Neutrophil (primary cell): ENCODE data around the gene GSK3A.

ENCODE experiments used
- H3K27ac ChIP-seq: fragments of 200-600 bp; sonication (generic); 2 replicates; pipeline ENCODE4 v1.5.1; 2016; ENCODE audit warnings: mild to moderate bottlenecking, moderate library complexity
- H3K27me3 ChIP-seq: fragments of 200-600 bp; sonication (generic); 2 replicates; pipeline ENCODE4 v1.6.0; 2016; ENCODE audit warnings: mild to moderate bottlenecking
- H3K36me3 ChIP-seq: fragments of 200-600 bp; sonication (generic); 2 replicates; pipeline ENCODE4 v1.5.1; 2017
- H3K4me1 ChIP-seq, 2 experiments: fragments of 200-600 bp in 1 of 2; sonication (generic) in 1 of 2; 1 replicate in 1 of 2; 2 replicates in 1 of 2; pipeline versions ENCODE4 v1.5.1 to v1.6.1; 2013 to 2016; ENCODE audit warnings: low read depth in 1 of 2, low read length in 1 of 2, mild to moderate bottlenecking in 1 of 2, moderate library complexity in 1 of 2; ENCODE audit not compliant: control insufficient read depth in 1 of 2, insufficient read depth in 1 of 2
- H3K4me3 ChIP-seq, 2 experiments: fragments of 200-600 bp in 1 of 2; sonication (generic) in 1 of 2; 1 replicate in 1 of 2; 2 replicates in 1 of 2; pipeline ENCODE4 v1.5.1; 2013 to 2016; ENCODE audit warnings: low read depth in 1 of 2, low read length in 1 of 2, mild to moderate bottlenecking in 1 of 2, moderate library complexity in 1 of 2
- H3K9me3 ChIP-seq: fragments of 200-600 bp; sonication (generic); 2 replicates; pipeline ENCODE4 v1.5.1; 2016
- CTCF ChIP-seq: fragments of 200-600 bp; sonication (generic); IDR thresholded peaks from 2 replicates; pipeline ENCODE4 v1.5.1; 2016; ENCODE audit warnings: antibody characterized with exemption

Gene GSK3A

GRCh38 chr19:42288881-42289555 is 46.6 kb upstream of the GSK3A start:
- H3K4me1 ChIP-seq: peaks cover 21% of the 10 kb centered on the region in 2 experiments
- no peaks in the 10 kb centered on the region for H3K27me3 ChIP-seq
- H3K9me3 ChIP-seq: no peaks in the 10 kb centered on the region
- H3K36me3 ChIP-seq: peaks cover 75% of the 10 kb centered on the region
- no peak overlapping the region for H3K4me3 ChIP-seq
- TF ChIP-seq CTCF: no peak
- H3K27ac ChIP-seq: no peak overlapping the region

GRCh38 chr19:42288387-42288786 is 46.0 kb upstream of the GSK3A start:
- Histone ChIP-seq H3K36me3 (peaks cover 68% of the 10 kb centered on the region), H3K9me3 (no peaks in the 10 kb centered on the region), H3K4me3 (no peak overlapping the region), H3K27ac (peak overlapping the region; percentile 33), H3K4me1 (peaks cover 22% of the 10 kb centered on the region in 2 experiments), H3K27me3 (no peaks in the 10 kb centered on the region)
- no peak for TF ChIP-seq CTCF

GRCh38 chr19:42287827-42288107 is 45.4 kb upstream of the GSK3A start:
- H3K4me1 ChIP-seq: peaks cover 28 to 29% of the 10 kb centered on the region in 2 experiments

GRCh38 chr19:42287017-42287826 is 44.8 kb upstream of the GSK3A start:
- no peak for TF ChIP-seq CTCF
- H3K36me3 ChIP-seq: peaks cover 57% of the 10 kb centered on the region

More at GRCh38 chr19:42287827-42288107, 45.4 kb upstream of the GSK3A start:
- Histone ChIP-seq H3K36me3 (peaks cover 62% of the 10 kb centered on the region), H3K27ac (peak overlapping the region; percentile 33), H3K4me3 (no peak overlapping the region), H3K9me3 (no peaks in the 10 kb centered on the region), H3K27me3 (no peaks in the 10 kb centered on the region)
- no peak for TF ChIP-seq CTCF

GRCh38 chr19:42286349-42287016 is 44.1 kb upstream of the GSK3A start:
- Histone ChIP-seq H3K36me3 (peaks cover 49% of the 10 kb centered on the region), H3K4me3 (no peak overlapping the region), H3K27ac (peak overlapping the region; percentile 95), H3K4me1 (peaks cover 39 to 41% of the 10 kb centered on the region in 2 experiments), H3K9me3 (no peaks in the 10 kb centered on the region), H3K27me3 (peaks cover 9% of the 10 kb centered on the region)
- TF ChIP-seq CTCF: no peak

More at GRCh38 chr19:42287017-42287826, 44.8 kb upstream of the GSK3A start:
- Histone ChIP-seq H3K27ac (peak overlapping the region; percentile 95), H3K9me3 (no peaks in the 10 kb centered on the region), H3K4me1 (peaks cover 33 to 34% of the 10 kb centered on the region in 2 experiments), H3K27me3 (peaks cover 2% of the 10 kb centered on the region), H3K4me3 (no peak overlapping the region)
